Progenitor cell of endocrine pancreas (in vitro differentiated cells): Measurements from ENCODE around the gene C13orf46. TPM values are rescaled to one million over a fixed set of nuclear protein-coding genes. Genes with fewer than 3 reads are reported as not detected.

Experiments used
- DNase-seq: peaks from one replicate; pipeline ENCODE4 v3.0.0; 2021; ENCODE audit warnings: low spot score; ENCODE audit not compliant: unreplicated experiment
- H3K27ac Mint-ChIP-seq: 2 replicates; pipeline ENCODE4 v1.8.0; 2021; ENCODE audit warnings: mild to moderate bottlenecking, moderate library complexity, mixed read lengths
- H3K27me3 Mint-ChIP-seq: 2 replicates; pipeline ENCODE4 v1.8.0; 2021; ENCODE audit warnings: mixed read lengths
- H3K36me3 Mint-ChIP-seq: 2 replicates; pipeline ENCODE4 v1.8.0; 2022; ENCODE audit warnings: mixed read lengths; ENCODE audit not compliant: insufficient read depth
- H3K4me1 Mint-ChIP-seq: 2 replicates; pipeline ENCODE4 v1.8.0; 2021; ENCODE audit warnings: low read depth, mixed read lengths
- H3K4me3 Mint-ChIP-seq: 2 replicates; pipeline ENCODE4 v1.8.0; 2021; ENCODE audit warnings: low read depth, mild to moderate bottlenecking, moderate library complexity, mixed read lengths
- H3K9me3 Mint-ChIP-seq: 2 replicates; pipeline ENCODE4 v1.8.0; 2021; ENCODE audit warnings: low read depth, mixed read lengths
- CTCF ChIP-seq: fragments of 200-600 bp; sonication (generic); IDR thresholded peaks from one replicate; pipeline ENCODE4 v1.5.0; 2021; ENCODE audit warnings: antibody characterized with exemption, mild to moderate bottlenecking; ENCODE audit not compliant: unreplicated experiment
- total RNA-seq: library from RNA; stranded (reverse); gene quantifications from 2 replicates; pipeline ENCODE4 v1.2.1, GENCODE V29; 2021

The C13orf46 gene
- total RNA-seq, 1 donor from 2014 or later, result 0.17 TPM

- no peaks in the 10 kb centered on the region for H3K36me3 Mint-ChIP-seq
- H3K4me3 Mint-ChIP-seq, result no peak overlapping the region
- no peak overlapping the region for H3K27ac Mint-ChIP-seq
- H3K9me3 Mint-ChIP-seq, result peaks cover 3% of the 10 kb centered on the region
- DNase-seq, result no peak
- H3K27me3 Mint-ChIP-seq, result no peaks in the 10 kb centered on the region
- no peaks in the 10 kb centered on the region for H3K4me1 Mint-ChIP-seq
- peak; percentile 49 for TF ChIP-seq CTCF
These were observed 22.5 kb downstream of the C13orf46 start for GRCh38 chr13:113951246-113951999.

- Mint-ChIP-seq H3K27ac (no peak overlapping the region), H3K4me1 (no peaks in the 10 kb centered on the region), H3K27me3 (no peaks in the 10 kb centered on the region), H3K9me3 (no peaks in the 10 kb centered on the region), H3K36me3 (no peaks in the 10 kb centered on the region), H3K4me3 (no peak overlapping the region)
- DNase-seq, result no peak
- no peak for TF ChIP-seq CTCF
These were observed 23.2 kb downstream of the C13orf46 start for GRCh38 chr13:113950451-113951245.

- Mint-ChIP-seq H3K4me3 (no peak overlapping the region), H3K4me1 (no peaks in the 10 kb centered on the region), H3K36me3 (no peaks in the 10 kb centered on the region), H3K27me3 (no peaks in the 10 kb centered on the region), H3K9me3 (no peaks in the 10 kb centered on the region), H3K27ac (no peak overlapping the region)
- DNase-seq, result no peak
- no peak for TF ChIP-seq CTCF
These were observed 24.3 kb downstream of the C13orf46 start for GRCh38 chr13:113949546-113949945.

GRCh38 chr13:113948034-113948742 lies 25.7 kb downstream of the C13orf46 start:
- H3K4me1 Mint-ChIP-seq, result peaks cover 5% of the 10 kb centered on the region
- DNase-seq, result no peak
- H3K36me3 Mint-ChIP-seq, result no peaks in the 10 kb centered on the region
- no peak for TF ChIP-seq CTCF
- peak overlapping the region; percentile 25 for H3K27ac Mint-ChIP-seq
- H3K9me3 Mint-ChIP-seq, result no peaks in the 10 kb centered on the region
- H3K4me3 Mint-ChIP-seq, result no peak overlapping the region
- no peaks in the 10 kb centered on the region for H3K27me3 Mint-ChIP-seq
